Stimulated activated CD8-positive, alpha-beta memory T cell treated with anti-CD3 and anti-CD28 coated beads, Interleukin-2, amount 100 ng/mL, for 48 hours (primary cell): ENCODE measurements around the gene CKLF.
"Not testable (repeated sequence)": the region's sequence is repeated elsewhere in the genome, so short reads cannot be mapped to it uniquely, and the experiment has no call there.

Experiments used
- DNase-seq, 2 donors: peaks; one replicate each; pipeline ENCODE4 v3.0.0-alpha.2; 2020; ENCODE audit warnings: low read depth in 2 of 2

CKLF gene

GRCh38 chr16:66596986-66597848 is 44.8 kb downstream of the CKLF start:
- no peak for DNase-seq

- no peak for DNase-seq
Observed at GRCh38 chr16:66598111-66598510, 45.7 kb downstream of the CKLF start.

- no peak for DNase-seq
Observed at GRCh38 chr16:66599726-66600125, 47.4 kb downstream of the CKLF start.

- no peak for DNase-seq
Observed at GRCh38 chr16:66600477-66600876, 48.1 kb downstream of the CKLF start.

GRCh38 chr16:66601471-66601870 is 49.1 kb downstream of the CKLF start:
- DNase-seq = no peak

- peak; percentile 29 to 43 for DNase-seq
Observed at GRCh38 chr16:66603537-66604375, 51.4 kb downstream of the CKLF start.

- DNase-seq = peak; percentile 64 to 66
Observed at GRCh38 chr16:66604376-66605176, 52.2 kb downstream of the CKLF start, which contains the start of gene CMTM3. CMTM3 (plus strand) TSS chr16:66604704; CDS start chr16:66604806, 102 bp downstream.

GRCh38 chr16:66605177-66605978 is 53.0 kb downstream of the CKLF start:
- DNase-seq = peak; percentile 22 to 29

GRCh38 chr16:66605979-66606751 is 53.8 kb downstream of the CKLF start:
- DNase-seq = no peak

- peak; percentile 84 to 85 for DNase-seq
Observed at GRCh38 chr16:66608241-66609138, 56.1 kb downstream of the CKLF start.

GRCh38 chr16:66609139-66609510 is 56.7 kb downstream of the CKLF start:
- DNase-seq = no peak

- DNase-seq = no peak
Observed at GRCh38 chr16:66610111-66610820, 57.9 kb downstream of the CKLF start.

- not testable (repeated sequence) for DNase-seq
Observed at GRCh38 chr16:66611911-66612310, 59.5 kb downstream of the CKLF start.

- DNase-seq = no peak
Observed at GRCh38 chr16:66612422-66612821, 60.0 kb downstream of the CKLF start.

- no peak for DNase-seq
Observed at GRCh38 chr16:66614161-66614802, 61.9 kb downstream of the CKLF start.
